Left lung (tissue), 10 donors: ENCODE data around the gene LHFPL2. TPM values are rescaled to one million over a fixed set of nuclear protein-coding genes. Genes with fewer than 3 reads are reported as not detected.

Experiments
- ATAC-seq: fragments of 200-7000 bp; cut with Tn5 transposase; one replicate; pipeline ENCODE4 v1.9.1; 2020; ENCODE audit warnings: moderate library complexity
- DNase-seq, 4 donors: peaks; one replicate each; pipeline ENCODE4 v3.0.0-alpha.2; 2013 to 2020
- H3K27ac ChIP-seq, 2 donors: fragments of 200-600 bp; sonication (generic) in 1 of 2; one replicate each; pipeline versions ENCODE4 v1.5.0 to v1.8.0; 2020 to 2021
- H3K27me3 ChIP-seq, 2 donors: fragments of 200-600 bp; sonication (generic) in 1 of 2; one replicate each; pipeline versions ENCODE4 v1.5.0 to v1.8.0; 2020 to 2021
- H3K36me3 ChIP-seq, 2 donors: fragments of 200-600 bp; sonication (generic) in 1 of 2; one replicate each; pipeline versions ENCODE4 v1.5.0 to v1.8.0; 2020 to 2021
- H3K4me1 ChIP-seq, 2 donors: fragments of 200-600 bp; one replicate each; pipeline ENCODE4 v1.8.0; 2021
- H3K4me3 ChIP-seq, 2 donors: fragments of 200-600 bp; sonication (generic) in 1 of 2; one replicate each; pipeline versions ENCODE4 v1.5.0 to v1.8.0; 2020 to 2021; ENCODE audit warnings: mild to moderate bottlenecking in 1 of 2
- H3K9me3 ChIP-seq, 2 donors: fragments of 200-600 bp; sonication (generic) in 1 of 2; one replicate each; pipeline versions ENCODE4 v1.5.0 to v1.8.0; 2020 to 2021
- CTCF ChIP-seq, 2 donors: fragments of 200-600 bp; sonication (generic) in 1 of 2; IDR thresholded peaks; one replicate each; pipeline versions ENCODE4 v1.5.0 to v1.8.0; 2021; ENCODE audit warnings: antibody characterized with exemption in 2 of 2
- intact Hi-C, 2 donors: fragments of 100-400 bp; cut with DNase I; formaldehyde crosslinking; loops; one replicate each; pipeline versions ENCODE4 v1.11.2 to v1.14.2; 2022
- polyA plus RNA-seq, 6 donors: library from polyadenylated mRNA; unstranded; fragments of 120-200 nt; gene quantifications; one replicate each; pipeline ENCODE4 v1.2.1, GENCODE V29; 2013; ENCODE audit not compliant: insufficient read length in 6 of 6
- total RNA-seq, 2 donors: library from RNA; stranded (reverse); fragmentation: NEBNext Ultra II Directional; extraction: Animal tissue kit (Norgen Biotek cat#: 25700); gene quantifications; one replicate each; pipeline ENCODE4 v1.2.1, GENCODE V29; 2021
- donor health status: DM: no; HTN: yes; CAD: no.
- donor health status: DM: no; HTN: no; CAD: no.

Gene LHFPL2
- total and polyA plus RNA-seq, 8 donors: 39.6 to 89.9 (median 48.9) TPM

- H3K27me3 ChIP-seq: peaks cover 0 to 41% of the 10 kb centered on the region in 2 donors
- no peak for TF ChIP-seq CTCF (IDR thresholded peaks at IDR 0.05)
- intact Hi-C loops: no loop called here
- H3K4me1 ChIP-seq: peaks cover 8 to 28% of the 10 kb centered on the region in 2 donors
- H3K4me3 ChIP-seq: peak overlapping the region; percentile 62 to 70
- H3K27ac ChIP-seq: peak overlapping the region; percentile 84 to 91
- ATAC-seq: peak; percentile 33
- H3K36me3 ChIP-seq: no peaks in the 10 kb centered on the region
- no peaks in the 10 kb centered on the region for H3K9me3 ChIP-seq
- peak; percentile 48 to 89 (median 67) for DNase-seq
Measured at GRCh38 chr5:78647838-78648358, 674 bp downstream of the LHFPL2 start.

DNA sequence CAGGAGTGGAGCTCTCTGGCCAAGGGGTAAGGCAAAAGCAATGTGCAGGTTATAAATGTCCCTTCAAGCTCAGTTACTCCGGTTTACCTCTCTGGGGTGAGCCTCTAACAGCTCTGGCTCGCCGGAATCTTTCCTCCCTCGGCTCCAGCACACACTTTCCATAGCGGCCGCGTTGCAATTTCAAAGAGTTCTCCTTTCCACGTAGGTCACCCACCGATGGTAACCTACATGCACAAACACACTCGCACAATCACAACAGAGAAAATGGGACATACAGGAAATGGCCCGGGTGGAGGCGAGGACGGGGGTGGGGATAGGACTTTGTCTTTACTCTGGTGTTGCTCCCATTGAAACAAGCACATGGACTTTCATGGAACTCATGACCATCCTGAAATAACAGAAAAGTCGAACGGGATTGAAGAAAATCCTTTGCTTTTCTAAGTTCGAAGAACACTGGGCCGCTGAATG lies 1.2 kb downstream of the LHFPL2 start:
- Histone ChIP-seq H3K27ac (peak overlapping the region; percentile 84 to 91), H3K27me3 (peaks cover 0 to 41% of the 10 kb centered on the region in 2 donors), H3K9me3 (no peaks in the 10 kb centered on the region), H3K36me3 (no peaks in the 10 kb centered on the region), H3K4me1 (peaks cover 8 to 28% of the 10 kb centered on the region in 2 donors), H3K4me3 (peak overlapping the region; percentile 62 to 70)
- DNase-seq (peak in 1 of 4 donors; percentile 33), ATAC-seq (peak; percentile 4)
- TF ChIP-seq CTCF (IDR thresholded peaks at IDR 0.05): no peak
- intact Hi-C loops: no loop called here

GRCh38 chr5:78644741-78645300 lies 3.8 kb downstream of the LHFPL2 start:
- Histone ChIP-seq H3K4me3 (no peak overlapping the region), H3K27me3 (peaks cover 0 to 40% of the 10 kb centered on the region in 2 donors), H3K27ac (no peak overlapping the region), H3K36me3 (no peaks in the 10 kb centered on the region), H3K4me1 (peaks cover 8 to 28% of the 10 kb centered on the region in 2 donors), H3K9me3 (no peaks in the 10 kb centered on the region)
- no peak for DNase-seq
- intact Hi-C loops: no loop called here
- TF ChIP-seq CTCF (IDR thresholded peaks at IDR 0.05): no peak
- ATAC-seq: no peak

GRCh38 chr5:78644129-78644528 lies 4.4 kb downstream of the LHFPL2 start:
- intact Hi-C loops: no loop called here
- Histone ChIP-seq H3K9me3 (no peaks in the 10 kb centered on the region), H3K4me3 (no peak overlapping the region), H3K4me1 (peaks cover 8 to 25% of the 10 kb centered on the region in 2 donors), H3K27ac (no peak overlapping the region), H3K36me3 (no peaks in the 10 kb centered on the region), H3K27me3 (peaks cover 0 to 33% of the 10 kb centered on the region in 2 donors)
- no peak for TF ChIP-seq CTCF (IDR thresholded peaks at IDR 0.05)
- ATAC-seq (no peak), DNase-seq (no peak)

DNA sequence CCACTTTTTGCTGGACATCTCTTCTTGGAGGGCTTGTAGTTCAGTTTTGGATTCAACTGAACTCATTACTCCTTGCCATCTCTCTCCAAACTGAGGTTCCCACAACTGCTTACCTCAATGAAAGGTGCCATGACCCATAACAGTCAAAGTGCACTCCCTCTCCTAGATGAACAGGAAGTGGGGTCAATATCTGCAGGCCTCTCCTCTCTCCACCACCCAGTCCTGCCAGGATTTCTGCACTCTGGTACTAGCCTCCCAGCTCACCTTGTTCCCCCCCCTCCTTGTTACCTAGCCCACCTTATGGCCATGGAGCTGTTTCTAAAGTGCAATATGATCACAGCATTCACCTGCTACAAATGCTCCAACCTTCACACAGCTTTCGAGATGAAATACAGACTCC lies 5.9 kb downstream of the LHFPL2 start:
- TF ChIP-seq CTCF (IDR thresholded peaks at IDR 0.05): no peak
- intact Hi-C loops: no loop called here
- Histone ChIP-seq H3K9me3 (no peaks in the 10 kb centered on the region), H3K27ac (no peak overlapping the region), H3K4me3 (no peak overlapping the region), H3K27me3 (peaks cover 0 to 20% of the 10 kb centered on the region in 2 donors), H3K4me1 (peaks cover 8 to 17% of the 10 kb centered on the region in 2 donors), H3K36me3 (no peaks in the 10 kb centered on the region)
- ATAC-seq: no peak
- no peak for DNase-seq
